DOHH2 (cell line): ENCODE measurements around the gene NEUROG1.

Source experiments
- CTCF ChIP-seq: fragments of 200-600 bp; sonication (generic); IDR thresholded peaks from one replicate; pipeline ENCODE4 v1.5.1; 2014; ENCODE audit warnings: antibody characterized with exemption, mild to moderate bottlenecking, low read depth, low read length; ENCODE audit not compliant: poor library complexity, severe bottlenecking
- EZH2phosphoT487 ChIP-seq: fragments of 200-600 bp; sonication (generic); IDR thresholded peaks from 2 replicates; pipeline ENCODE4 v1.6.1; 2017; ENCODE audit warnings: borderline replicate concordance, mild to moderate bottlenecking, antibody characterized with exemption, low read length, moderate library complexity, mixed read lengths

- TF ChIP-seq CTCF (no peak), EZH2phosphoT487 (no peak)
Observed at GRCh38 chr5:135559354-135559753, 23.6 kb upstream of the NEUROG1 start.
